Activated CD4-positive, CD25-positive, alpha-beta regulatory T cell (primary cell): ENCODE measurements around the gene IL4I1.
"Not testable (repeated sequence)": the region's sequence is repeated elsewhere in the genome, so short reads cannot be mapped to it uniquely, and the experiment has no call there.

ENCODE experiments used
- DNase-seq, 4 experiments: peaks; one replicate each; lab custom pipeline; 2025; lab: John Stamatoyannopoulos, UW

Gene IL4I1, protein sequence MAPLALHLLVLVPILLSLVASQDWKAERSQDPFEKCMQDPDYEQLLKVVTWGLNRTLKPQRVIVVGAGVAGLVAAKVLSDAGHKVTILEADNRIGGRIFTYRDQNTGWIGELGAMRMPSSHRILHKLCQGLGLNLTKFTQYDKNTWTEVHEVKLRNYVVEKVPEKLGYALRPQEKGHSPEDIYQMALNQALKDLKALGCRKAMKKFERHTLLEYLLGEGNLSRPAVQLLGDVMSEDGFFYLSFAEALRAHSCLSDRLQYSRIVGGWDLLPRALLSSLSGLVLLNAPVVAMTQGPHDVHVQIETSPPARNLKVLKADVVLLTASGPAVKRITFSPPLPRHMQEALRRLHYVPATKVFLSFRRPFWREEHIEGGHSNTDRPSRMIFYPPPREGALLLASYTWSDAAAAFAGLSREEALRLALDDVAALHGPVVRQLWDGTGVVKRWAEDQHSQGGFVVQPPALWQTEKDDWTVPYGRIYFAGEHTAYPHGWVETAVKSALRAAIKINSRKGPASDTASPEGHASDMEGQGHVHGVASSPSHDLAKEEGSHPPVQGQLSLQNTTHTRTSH

DNA sequence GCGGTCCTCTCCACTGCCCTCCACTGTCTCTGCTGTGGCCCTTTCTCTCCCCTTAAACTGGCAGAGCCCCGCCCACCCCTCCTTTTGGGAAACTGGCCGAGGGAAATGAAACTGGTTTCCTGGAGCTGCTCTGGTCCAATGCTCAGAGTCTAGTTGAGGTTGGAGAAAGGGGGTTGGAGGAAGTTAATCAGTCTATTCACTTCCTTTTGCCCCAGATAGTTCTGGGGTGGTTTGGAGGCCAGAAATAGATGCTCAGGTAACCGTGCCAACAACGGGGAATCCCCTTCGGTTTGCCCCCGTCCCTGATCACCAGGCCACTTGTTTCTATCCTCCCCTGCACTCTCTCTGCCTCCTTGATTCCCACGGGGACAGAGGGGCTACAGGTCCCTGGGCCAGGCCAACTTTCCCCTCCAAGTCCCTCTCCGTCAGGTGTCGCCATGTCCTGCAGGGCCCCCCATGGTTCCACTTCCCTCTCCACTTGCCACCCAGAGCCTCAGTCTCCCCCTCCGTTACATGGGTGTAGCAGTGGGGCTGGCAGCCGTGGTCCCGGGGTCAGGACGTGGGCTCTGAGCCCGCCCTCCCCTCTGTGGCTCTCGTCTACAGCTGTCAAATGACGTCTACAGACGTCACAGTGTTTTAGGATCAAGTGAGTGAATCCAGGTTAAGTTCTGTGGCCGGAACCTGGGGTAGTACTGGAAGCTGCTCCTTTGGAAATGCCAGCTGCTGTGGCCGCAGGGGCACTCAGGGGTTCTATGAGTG, at the start of gene IL4I1:
Gene IL4I1 (minus strand): TSS at position 25 of the 759 bp plus-strand sequence. CDS start 727 bp downstream, outside the sequence.
- peak in 3 of 4 experiments; percentile 19 to 27 (median 19) for DNase-seq

DNA sequence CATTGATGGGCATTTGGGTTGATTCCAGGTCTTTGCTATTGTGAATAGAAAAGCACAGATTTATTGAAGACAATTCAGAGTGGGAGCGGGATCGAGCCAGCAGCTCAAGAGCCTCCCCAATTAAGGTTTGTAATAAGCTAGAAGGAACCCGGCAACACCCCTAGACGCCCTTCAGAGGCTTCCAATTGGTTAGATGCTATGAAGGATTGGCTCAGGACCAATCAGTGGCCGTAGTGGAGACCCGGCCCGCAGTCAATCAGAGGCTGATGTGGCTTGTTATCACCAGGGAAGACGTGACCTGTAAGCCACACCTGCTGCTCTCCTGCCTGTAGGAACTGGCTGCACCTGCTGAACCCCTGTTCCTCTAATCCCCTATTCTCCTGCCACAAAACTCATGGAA, 49.7 kb upstream of the IL4I1 start:
- no peak for DNase-seq

DNA sequence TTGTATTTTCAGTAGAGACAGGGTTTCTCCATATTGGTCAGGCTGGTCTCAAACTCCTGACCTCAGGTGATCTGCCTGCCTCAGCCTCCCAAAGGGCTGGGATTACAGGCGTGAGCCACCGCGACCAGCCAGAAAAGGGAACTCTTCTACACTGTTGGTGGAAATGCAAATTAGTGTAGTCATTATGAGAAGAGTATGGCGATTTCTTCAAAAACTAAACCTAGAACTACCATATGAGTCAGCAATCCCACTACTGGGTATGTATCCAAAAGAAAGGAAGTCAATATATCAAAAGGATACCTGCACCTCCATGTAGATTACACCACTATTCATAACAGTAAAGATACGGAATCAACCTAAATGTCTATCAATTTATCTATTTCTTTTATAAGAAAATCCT, 47.9 kb upstream of the IL4I1 start:
- DNase-seq: not testable (repeated sequence)

DNA sequence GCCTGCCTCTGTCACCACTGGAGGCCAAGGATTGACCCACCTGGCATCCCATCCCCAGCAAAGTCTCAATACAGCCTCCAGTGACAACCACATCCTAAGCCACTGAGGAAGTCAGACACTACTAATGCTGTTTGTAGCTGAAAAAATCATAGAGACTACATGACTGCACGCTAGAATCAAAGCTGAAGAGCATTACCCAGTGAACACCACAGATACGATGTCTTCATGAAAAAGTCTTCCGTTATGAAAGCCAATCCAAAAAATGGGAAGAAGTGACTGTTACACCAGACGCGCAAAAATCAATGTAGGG, 43.8 kb upstream of the IL4I1 start:
- DNase-seq: no peak

DNA sequence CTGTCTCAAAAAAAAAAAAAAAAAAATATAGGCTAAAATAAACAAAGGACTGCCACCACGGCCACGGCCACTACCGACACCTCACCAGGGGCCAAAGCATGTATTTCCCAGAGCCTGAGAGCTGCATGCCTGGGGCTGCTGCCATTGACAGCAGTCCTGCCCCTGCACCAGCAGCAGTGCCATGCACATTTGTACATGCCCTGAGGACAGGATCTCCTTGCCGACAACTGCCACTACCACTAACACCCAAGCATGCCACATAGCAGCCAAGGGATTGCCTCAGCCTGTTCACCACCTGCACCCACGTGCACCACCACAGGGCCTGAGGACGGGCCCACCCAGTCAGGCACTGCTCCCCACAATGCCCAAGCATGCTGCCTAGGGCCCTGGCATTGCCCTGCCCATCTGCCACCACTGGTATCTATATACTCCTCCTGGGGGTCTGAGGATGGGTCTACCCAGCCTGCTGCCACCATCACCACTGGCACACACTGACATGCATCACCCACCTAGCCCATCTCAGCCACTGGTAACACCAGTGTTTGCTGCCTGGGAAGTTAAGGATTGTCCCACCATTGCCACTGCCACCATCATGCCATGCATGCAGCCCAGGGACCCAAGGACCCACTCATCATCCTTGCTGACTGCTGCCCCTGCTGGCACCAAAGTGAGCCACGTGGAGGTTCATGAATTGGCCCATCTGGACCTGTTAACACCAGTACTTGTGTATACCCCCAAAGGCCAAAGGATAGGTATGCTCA, 43.2 kb upstream of the IL4I1 start:
- no peak for DNase-seq

DNA sequence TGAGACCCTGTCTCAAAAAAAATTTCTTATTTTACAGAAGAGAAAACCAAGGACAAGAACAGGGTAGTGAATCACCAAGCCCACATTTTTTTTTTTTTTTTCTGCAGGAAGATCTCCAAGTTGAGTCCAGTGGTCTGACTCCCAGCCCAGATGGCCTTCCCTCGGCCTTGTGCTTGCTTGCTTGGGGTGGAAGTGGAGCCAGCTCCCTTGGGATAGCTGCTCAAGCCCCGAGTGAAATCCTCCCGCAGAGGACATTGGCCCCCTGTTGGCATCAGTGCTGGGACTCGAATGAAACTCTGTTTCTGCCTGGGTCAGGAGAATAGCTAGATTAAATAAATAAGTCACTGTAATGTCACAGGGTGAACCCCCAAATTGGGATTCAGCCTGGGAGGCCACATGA, 42.0 kb upstream of the IL4I1 start:
- DNase-seq: no peak

DNA sequence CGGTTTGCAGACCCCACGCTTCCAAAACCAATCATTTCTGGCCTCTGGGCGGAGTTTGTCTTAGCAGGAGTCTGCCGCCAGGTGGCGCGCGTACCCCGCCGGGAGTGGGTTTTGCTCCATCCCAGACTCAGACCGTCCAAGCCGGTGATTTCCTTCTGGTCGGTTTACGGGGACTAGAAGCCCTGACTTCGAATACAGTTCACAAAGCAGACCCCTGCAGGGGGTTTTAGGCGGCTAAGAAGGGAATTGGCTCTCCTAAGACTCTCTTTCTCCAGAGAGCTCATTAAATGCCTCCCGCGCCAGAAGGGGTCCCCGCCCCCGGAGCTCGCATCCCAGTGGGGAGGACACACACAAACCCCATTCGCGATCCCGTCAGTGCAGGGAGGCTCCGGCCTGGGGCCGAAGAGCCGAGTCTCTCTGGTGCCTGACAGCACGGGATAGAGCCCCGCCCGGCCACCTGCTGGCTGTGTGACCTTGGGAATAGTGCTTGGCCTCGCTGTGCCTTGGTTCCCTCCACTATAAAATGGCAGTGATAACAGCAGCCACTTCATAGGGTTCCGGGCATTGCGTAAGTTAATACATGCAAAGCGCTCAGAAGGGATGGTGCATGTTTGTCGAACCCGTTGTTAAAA, 41.2 kb upstream of the IL4I1 start:
- peak; percentile 44 to 76 (median 63) for DNase-seq

DNA sequence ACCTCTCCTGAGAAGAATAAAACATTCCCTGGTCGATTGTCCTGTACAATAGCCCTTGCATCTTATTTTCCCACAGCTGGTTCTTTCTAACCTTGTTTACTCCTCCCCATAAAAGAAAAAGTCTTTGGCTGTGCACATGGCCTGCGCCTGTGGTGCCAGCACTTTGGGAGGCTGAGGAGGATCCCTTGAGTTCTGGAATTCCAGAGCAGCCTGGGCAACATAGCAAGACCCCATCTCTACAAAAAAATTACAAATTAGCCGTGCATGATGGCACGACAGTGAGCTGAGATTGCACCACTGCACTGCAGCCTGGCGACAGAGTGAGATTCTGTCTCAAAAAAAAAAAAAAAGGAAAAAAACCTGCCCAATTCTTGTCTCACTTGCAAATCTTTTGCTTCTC, 39.9 kb upstream of the IL4I1 start:
- DNase-seq: no peak

DNA sequence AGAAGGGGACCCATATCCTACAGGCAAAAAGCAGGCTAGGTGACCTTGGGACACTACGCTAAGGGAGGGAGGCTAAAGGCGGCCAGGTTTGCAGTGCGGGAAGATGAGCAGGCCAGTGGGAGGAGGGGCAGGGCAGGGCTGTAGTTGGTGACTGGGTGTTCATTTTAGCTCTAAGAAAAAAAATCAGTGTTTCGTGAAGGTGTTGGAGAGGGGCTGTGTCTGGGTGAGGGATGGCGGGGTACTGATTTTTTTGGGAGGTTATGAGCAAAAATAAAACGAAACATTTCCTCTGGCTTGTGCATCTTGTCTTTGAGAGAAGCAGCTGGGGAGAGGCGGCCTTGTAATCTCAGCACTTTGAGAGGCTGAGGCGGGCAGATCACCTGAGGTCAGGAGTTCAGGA, 37.0 kb upstream of the IL4I1 start:
- DNase-seq: no peak

DNA sequence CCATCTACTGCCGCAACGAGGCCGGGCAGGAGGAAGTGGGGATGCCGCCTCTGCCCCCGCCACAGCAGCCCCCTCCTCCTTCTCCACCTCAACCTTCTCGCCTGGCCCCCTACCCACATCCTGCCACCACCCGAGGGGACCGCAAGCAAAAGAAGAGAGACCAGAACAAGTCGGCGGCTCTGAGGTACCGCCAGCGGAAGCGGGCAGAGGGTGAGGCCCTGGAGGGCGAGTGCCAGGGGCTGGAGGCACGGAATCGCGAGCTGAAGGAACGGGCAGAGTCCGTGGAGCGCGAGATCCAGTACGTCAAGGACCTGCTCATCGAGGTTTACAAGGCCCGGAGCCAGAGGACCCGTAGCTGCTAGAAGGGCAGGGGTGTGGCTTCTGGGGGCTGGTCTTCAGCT, 36.0 kb upstream of the IL4I1 start:
- peak in 1 of 4 experiments; percentile 39 for DNase-seq

DNA sequence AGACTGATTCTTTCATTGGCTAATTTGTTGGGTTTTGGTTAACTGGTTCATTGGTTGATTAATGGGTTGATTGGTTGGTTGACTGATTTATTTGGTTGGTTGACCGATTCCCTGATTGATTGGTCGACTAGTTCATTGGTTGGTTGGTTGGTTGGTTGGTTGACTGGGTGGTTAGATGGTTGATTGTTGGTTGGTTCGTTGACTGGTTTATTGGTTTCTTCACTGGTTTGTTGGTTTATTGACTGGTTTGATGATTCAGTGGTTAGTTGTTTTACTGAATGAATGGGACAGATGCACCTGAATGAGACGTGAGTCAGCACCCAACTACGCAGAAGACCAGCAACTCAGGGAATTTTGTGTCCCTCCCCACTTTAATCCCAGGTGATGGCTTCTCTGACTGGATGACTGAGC, 35.4 kb upstream of the IL4I1 start:
- no peak for DNase-seq

DNA sequence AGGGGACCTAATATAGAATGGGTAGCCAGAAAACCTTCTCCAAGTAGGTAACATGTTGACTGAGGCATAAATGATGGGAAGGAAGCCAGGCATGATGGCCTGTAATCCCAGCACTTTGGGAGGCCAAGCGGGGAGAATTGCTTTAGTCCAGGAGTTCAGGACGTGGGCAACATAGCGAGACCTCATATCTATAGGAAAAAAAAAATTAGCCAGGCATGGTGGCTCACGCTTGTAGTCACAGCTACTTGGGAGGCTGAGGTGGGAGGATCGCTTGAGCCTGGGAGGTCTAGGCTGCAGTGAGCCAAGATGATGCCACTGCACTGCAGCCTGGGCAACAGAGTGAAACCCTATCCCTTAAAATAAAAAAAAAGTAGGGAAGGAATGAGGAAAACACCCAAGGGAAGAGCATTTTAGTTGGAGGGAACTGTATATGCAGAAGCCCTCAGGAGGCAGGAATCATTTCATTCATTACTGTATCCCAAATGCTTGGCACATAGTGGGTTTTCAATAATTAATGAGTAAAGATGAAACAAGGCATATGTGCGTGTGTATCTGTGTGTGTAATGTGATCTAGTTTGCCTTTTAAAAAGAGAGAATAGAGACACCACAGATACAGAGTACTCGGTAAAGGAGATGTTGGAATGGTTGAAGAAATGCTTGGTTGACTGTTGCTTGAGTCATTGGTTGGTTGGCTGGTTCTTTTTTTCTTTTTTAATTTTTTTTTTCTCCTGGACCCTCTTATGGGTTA, 34.8 kb upstream of the IL4I1 start:
- no peak for DNase-seq

DNA sequence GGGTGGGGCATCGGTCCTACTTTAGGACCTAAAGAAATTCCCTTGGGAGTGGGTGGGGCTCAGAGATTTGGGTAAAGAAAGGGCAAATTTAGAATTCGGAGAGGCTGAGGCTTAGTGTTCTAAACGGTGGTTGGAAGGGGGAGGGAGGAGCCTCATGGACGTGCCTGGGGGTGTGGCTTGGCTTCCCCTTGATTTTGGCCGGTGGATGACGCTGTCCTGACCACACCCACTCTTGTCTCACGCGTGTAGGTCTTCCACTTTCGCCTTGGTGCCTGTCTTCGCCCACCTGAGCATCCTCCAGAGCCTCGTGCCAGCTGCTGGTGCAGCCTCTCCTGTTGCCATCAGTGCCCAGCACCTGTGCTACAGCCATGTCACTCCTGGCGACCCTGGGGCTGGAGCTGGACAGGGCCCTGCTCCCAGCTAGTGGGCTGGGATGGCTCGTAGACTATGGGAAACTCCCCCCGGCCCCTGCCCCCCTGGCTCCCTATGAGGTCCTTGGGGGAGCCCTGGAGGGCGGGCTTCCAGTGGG, 33.9 kb upstream of the IL4I1 start:
- peak in 1 of 4 experiments; percentile 11 for DNase-seq

DNA sequence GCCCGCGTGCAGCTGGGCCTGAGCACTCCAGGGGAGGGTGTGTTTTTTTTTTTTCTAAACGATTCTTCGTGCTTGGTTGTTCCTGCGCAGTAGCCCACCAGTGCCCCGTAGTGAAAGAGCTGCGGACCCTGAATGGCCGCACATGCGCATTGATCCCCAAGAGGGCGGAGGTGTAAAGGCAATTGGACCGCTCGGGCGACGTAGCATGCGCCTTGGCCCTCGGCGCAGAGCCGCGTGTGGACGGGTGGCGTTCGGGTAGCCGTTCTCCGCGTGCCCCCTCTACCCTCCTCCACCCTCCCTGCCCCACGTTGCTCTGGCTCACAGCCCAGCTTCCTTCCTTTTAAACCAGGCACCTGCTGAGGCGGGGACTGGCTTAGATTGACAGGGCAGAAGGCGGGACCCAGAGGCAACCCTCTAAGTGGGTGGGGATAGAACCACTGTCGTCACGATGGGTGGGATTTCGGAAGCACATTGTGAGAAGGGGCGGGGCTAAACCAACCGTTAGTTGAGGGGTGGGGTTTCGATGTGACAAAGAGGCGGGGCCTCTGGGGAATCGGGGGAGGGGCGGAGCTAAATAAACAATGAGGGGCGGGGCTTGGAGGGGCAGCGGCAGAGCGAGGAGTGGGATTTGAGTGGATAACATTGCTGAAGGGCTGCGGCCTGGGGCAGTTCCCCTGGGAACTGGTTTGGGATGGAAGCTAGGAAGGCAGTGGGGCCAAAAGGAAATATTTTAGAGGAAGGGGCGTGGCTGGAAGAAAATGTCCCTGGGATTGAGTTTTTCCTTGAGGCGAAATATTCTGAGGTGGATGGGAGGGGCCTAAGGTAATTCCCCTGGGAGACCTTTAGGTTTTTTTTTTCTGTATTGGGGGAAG, 33.2 kb upstream of the IL4I1 start:
- peak; percentile 84 to 92 (median 88) for DNase-seq

DNA sequence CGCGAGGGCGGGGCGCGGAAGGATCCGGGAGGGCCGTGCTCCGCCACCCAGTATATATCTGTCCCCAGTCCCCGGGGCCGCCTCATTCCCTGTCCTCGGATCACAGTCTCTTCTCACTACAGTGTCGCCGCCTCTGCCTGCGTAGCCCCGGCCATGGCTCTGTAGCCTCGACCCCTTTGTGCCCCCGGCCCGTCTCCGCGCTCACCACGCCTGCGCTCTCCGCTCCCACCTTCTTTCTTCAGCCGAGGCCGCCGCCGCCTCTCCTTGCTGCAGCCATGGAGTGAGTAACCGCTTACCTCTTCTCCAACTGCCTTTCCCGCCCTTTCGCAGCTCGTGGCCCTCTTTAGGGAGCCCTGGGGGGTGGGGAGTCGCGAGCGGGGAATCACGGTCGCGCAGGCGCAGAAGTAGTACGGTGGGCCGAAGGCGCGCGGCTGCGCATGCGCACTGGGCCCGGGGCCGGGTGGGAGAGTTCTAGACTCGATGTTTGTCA, 32.5 kb upstream of the IL4I1 start, which contains the start of the genes ATF5 and NUP62:
Gene ATF5 (plus strand): TSS at position 85 of the 490 bp plus-strand sequence. CDS start 1,646 bp downstream, outside the sequence.
Gene NUP62 (minus strand): TSS at position 384 of the 490 bp plus-strand sequence. CDS start 19,697 bp downstream, outside the sequence.
- DNase-seq: peak; percentile 85 to 92 (median 88)

DNA sequence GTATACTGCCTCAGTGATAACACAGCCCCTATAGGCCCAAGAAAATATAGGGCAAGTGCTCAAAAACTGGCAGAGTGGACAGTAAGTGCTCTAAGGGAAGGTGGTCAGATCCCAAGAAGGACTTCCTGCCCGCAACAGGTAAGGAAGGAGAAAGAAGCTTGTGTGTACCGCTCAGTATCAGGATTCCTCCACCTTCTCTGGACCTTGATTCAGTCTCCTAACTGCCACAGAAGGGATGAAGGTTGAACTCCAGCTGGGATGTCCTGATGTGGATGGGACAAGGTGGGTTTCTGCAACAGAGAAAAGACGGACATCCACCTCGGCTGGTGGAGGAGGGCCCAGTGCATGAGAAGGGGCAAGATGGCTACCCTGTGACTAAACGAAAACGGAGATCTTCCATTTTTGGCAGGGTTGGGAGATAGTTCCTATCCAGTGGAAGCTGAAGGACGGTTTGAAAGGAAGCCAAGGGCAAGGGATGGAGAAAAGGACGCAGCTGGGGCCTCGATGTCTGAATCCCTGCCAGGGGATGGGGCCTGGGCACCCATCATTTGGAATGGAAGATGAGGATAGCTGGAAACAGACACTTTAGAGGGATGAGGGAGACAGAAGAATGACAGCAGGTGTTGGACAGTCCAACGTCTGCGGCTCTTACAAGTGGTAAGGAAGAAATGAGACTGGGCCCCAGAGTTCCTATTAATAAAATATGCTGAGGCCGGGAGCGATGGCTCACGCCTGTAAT, 31.0 kb upstream of the IL4I1 start:
- no peak for DNase-seq

DNA sequence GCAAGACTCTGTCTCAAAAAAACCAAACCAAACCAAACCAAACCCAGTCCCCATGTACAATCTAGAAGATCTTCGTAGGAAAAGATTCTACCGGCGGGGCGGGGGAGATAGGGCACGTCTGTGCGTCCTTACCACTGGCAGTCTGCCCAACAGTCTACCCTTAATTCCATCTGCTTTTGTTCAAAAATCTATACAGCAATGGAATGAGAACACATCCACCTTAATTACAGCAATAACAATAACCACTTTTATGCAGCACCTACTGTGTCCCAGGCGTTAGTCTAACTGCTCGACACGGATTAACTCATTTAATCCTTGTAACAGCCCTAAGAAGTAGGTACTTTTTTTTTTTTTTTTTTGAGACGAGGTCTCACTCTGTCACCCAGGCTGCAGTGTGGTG, 29.8 kb upstream of the IL4I1 start:
- DNase-seq: no peak

DNA sequence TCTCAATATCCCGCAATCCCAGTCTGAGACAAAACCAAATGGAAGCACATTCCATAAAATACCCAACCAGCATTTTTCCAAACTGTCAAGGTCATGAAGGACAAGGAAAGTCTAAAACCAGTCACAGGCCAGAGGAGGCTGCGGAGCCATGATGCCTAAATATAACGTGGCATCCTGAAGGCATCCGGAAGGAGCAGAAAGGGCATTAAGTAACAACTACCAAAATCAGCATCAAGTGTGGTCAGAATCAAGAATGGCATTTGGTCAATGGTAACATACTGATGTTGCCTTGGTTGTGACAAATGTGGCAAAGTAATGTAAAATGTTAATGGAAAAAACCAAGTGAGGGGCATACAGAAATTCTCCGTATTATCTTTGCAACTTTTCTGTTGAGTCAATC, 28.8 kb upstream of the IL4I1 start:
- no peak for DNase-seq

DNA sequence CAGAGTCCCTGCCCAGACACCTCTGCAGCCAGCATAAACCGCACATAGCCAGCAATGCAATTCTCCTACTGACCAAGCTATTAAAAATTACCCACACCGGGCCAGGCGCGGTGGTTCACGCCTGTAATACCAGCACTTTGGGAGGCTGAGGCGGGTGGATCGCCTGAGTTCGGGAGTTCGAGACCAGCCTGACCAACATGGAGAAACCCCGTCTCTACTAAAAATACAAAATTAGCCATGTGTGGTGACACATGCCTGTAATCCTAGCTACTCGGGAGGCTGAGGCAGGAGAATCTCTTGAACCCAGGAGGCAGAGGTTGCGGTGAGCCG, 28.2 kb upstream of the IL4I1 start:
- not testable (repeated sequence) for DNase-seq
